Measurements from ENCODE around the gene PCTP.

- no peak for TF ChIP-seq CTCF (IDR thresholded peaks at IDR 0.05)
- TF ChIP-seq POLR2A (IDR thresholded peaks at IDR 0.05), result no peak
Measured at GRCh38 chr17:55728361-55728760, 22.5 kb upstream of the PCTP start.
